Measurements from ENCODE around the gene SERPINB1.
"Not testable (repeated sequence)": the region's sequence is repeated elsewhere in the genome, so short reads cannot be mapped to it uniquely, and the experiment has no call there.

The SERPINB1 gene

GRCh38 chr6:2865694-2866151, 24.1 kb upstream of the SERPINB1 start:
- DNase-seq, result no peak

GRCh38 chr6:2865270-2865669, 23.6 kb upstream of the SERPINB1 start:
- no peak for DNase-seq

- no peak for DNase-seq
These were observed 22.2 kb upstream of the SERPINB1 start for GRCh38 chr6:2863901-2864300.

- no peak for DNase-seq
These were observed 21.1 kb upstream of the SERPINB1 start for GRCh38 chr6:2862712-2863181.

- DNase-seq, result no peak
These were observed 20.1 kb upstream of the SERPINB1 start for GRCh38 chr6:2861822-2862164.

- DNase-seq, result no peak
These were observed 19.6 kb upstream of the SERPINB1 start for GRCh38 chr6:2861060-2861821.

GRCh38 chr6:2860706-2861059, 19.0 kb upstream of the SERPINB1 start:
- not testable (repeated sequence) for DNase-seq

GRCh38 chr6:2859798-2860705, 18.4 kb upstream of the SERPINB1 start:
- not testable (repeated sequence) for DNase-seq

- no peak for DNase-seq
These were observed 17.6 kb upstream of the SERPINB1 start for GRCh38 chr6:2859185-2859700.

GRCh38 chr6:2857580-2858337, 16.1 kb upstream of the SERPINB1 start:
- no peak for DNase-seq

GRCh38 chr6:2857185-2857579, 15.5 kb upstream of the SERPINB1 start:
- DNase-seq, result no peak

- no peak for DNase-seq
These were observed 13.4 kb upstream of the SERPINB1 start for GRCh38 chr6:2855061-2855519.

- no peak for DNase-seq
These were observed 12.8 kb upstream of the SERPINB1 start for GRCh38 chr6:2854396-2854982.

- DNase-seq, result peak; percentile 41
These were observed 12.2 kb upstream of the SERPINB1 start for GRCh38 chr6:2853769-2854395.

GRCh38 chr6:2853378-2853768, 11.7 kb upstream of the SERPINB1 start:
- not testable (repeated sequence) for DNase-seq

GRCh38 chr6:2852921-2853322, 11.3 kb upstream of the SERPINB1 start:
- no peak for DNase-seq

GRCh38 chr6:2852514-2852855, 10.8 kb upstream of the SERPINB1 start:
- DNase-seq, result no peak

GRCh38 chr6:2851727-2852513, 10.3 kb upstream of the SERPINB1 start:
- no peak for DNase-seq

- no peak for DNase-seq
These were observed 9.0 kb upstream of the SERPINB1 start for GRCh38 chr6:2850538-2851113.

GRCh38 chr6:2848851-2849250, 7.2 kb upstream of the SERPINB1 start:
- no peak for DNase-seq

GRCh38 chr6:2845880-2846208, 4.2 kb upstream of the SERPINB1 start:
- DNase-seq, result no peak

Measured in T1000 (cell line).